ENCODE data around the gene PDZRN4.
"Not testable (repeated sequence)": the region's sequence is repeated elsewhere in the genome, so short reads cannot be mapped to it uniquely, and the experiment has no call there.

PDZRN4 gene

DNA sequence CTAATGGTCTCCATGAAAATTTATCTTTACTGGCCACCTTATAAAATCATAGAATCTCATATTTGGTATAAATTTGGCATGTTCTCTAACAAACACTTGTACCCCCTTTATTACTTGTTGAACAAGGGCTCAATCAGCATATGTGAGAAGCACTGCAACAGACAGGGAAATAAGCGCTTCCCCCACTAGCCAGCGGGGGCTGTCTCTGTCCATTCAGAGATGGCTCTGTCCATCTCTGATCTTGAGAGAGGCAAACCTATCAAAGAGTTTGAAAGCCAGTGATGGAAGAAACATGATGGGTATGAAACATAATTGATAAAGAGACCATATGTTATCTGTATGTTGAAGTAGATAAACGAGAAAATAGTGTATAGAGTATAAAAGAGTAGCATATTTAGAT, 326.8 kb downstream of the PDZRN4 start:
- DNase-seq: no peak

GRCh38 chr12:41515953-41516352, 327.8 kb downstream of the PDZRN4 start:
- no peak for DNase-seq

- DNase-seq: no peak
Observed at GRCh38 chr12:41520869-41521268, 332.7 kb downstream of the PDZRN4 start.

GRCh38 chr12:41521872-41522379, 333.8 kb downstream of the PDZRN4 start:
- DNase-seq: no peak

DNA sequence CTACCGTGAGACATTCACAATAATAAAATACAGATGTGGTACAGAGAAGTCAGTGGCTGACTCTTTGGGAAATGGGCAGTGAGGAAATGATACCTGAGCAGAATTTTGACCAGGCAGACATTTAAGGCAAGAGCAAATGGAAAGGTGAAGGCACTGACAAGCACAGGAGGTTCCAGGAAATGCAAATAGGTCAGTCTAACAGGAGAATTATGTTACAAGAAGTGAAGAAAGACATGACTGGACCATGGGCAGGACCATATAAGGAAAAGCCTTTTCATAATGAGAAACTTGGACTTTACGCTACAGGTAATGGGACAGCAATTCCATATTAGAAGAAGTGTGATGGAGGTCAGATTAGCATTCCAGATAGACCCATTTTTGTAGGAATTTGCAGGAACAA, 338.9 kb downstream of the PDZRN4 start:
- DNase-seq: no peak

GRCh38 chr12:41527534-41528116, 339.5 kb downstream of the PDZRN4 start:
- DNase-seq: no peak

GRCh38 chr12:41528874-41529273, 340.8 kb downstream of the PDZRN4 start:
- DNase-seq: no peak

GRCh38 chr12:41530441-41530840, 342.3 kb downstream of the PDZRN4 start:
- no peak for DNase-seq

GRCh38 chr12:41531147-41531829, 343.2 kb downstream of the PDZRN4 start:
- no peak for DNase-seq

- no peak for DNase-seq
Observed at GRCh38 chr12:41532072-41532471, 344.0 kb downstream of the PDZRN4 start.

DNA sequence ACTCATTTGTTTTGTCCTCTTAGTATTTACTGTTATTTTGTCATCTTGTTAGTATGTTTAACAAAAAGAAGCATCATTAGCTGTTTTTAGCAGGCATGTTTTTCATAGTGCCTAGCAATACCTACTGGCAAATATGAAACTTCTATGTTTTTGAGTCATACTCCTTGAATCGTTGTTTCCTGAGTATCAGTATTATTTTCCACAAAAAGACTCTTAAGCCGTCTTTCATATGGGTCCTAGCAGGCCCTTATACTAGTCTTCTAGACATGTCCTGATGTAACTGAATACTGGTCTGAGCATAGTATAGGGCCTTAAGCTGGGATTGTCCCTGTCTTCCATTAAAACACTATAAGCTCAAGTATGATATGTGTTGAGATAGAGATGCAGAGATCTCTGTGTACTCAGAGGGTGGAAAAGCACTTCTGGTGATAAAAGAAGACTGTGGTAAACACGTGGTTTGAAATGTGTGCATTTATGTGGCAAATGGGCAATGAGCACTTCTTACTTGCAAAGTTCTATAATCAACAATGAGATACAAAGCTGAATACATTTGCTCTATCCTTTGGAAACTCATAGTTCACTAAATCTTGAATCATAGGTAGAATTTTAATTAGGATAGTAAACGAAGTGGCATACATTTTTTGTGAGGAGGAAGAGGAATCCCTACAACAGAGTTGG, 348.8 kb downstream of the PDZRN4 start:
- no peak for DNase-seq

DNA sequence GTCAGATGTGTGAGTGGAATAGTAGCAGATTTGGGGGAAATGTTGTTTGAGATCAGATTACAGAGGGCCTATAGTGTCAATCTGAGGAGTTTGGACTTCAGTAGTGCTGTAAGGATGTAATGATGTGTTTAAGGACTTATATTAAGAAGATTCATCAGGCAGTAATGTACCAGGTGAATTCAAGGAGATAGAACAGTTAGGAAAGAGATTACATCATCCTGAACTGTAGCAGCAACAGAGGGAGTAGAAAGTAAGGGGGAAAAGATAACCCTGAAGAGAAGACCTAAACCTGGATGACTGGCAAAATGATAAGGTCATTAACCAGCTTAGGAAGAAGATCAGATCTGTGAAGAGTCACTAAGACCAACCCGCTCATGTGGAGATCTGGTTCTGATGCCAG, 349.4 kb downstream of the PDZRN4 start:
- DNase-seq: no peak

- no peak for DNase-seq
Observed at GRCh38 chr12:41545761-41546160, 357.6 kb downstream of the PDZRN4 start.

DNA sequence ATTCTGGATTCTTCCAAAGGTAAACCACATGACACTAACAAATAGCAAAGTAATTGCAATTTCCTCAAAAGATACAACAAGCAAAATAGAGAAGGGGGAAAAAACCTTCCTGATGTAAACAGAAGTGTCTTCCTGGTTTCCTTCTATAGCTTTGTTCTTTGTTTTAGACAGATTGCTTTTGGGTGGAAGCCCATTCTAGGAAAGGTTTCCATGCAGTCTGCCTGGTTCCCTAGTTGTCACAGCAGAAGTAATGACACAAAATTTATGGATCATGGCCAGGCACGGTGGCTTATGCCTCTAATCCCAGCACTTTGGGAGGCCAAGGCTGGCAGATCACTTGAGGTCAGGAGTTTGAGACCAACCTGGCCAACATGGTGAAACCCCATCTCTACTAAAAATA, 359.0 kb downstream of the PDZRN4 start:
- DNase-seq: not testable (repeated sequence)

DNA sequence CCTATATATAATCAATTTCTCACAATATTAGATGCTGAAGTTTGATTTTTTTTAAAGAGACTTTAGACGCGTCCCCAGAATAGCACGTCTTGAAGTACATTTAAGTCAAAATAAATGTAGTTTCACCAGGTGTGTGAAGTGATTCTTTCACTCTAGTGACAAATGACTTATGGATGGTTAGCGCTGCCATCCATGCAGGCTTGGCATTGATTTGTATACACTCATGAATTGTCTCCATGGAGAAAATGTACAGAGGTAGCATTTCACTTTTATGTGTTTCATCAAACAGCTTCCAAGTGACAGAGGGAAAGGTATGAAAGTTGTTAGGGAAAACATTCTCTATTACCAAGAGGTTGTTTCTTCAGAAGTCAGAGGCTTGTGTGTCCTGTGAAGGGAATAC, 360.8 kb downstream of the PDZRN4 start:
- no peak for DNase-seq

- no peak for DNase-seq
Observed at GRCh38 chr12:41552588-41552987, 364.5 kb downstream of the PDZRN4 start.

DNA sequence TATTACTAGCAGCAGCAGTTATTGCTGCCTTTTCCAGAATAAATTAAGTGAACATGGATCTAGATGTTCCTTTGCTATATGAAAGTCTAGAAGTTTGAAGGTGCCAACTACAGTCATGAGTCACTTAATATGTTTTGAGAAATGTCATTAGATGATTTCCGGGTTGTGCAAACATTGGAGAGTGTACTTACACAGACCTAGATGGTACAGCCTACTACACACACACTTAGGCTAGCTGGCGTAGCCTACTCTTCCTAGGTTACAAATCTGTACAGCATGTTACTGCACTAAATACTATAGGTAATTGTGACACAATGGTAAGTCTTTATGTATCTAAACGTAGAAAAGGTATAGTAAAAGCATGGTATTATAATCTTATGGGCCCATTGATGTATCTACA, 368.1 kb downstream of the PDZRN4 start:
- no peak for DNase-seq

DNA sequence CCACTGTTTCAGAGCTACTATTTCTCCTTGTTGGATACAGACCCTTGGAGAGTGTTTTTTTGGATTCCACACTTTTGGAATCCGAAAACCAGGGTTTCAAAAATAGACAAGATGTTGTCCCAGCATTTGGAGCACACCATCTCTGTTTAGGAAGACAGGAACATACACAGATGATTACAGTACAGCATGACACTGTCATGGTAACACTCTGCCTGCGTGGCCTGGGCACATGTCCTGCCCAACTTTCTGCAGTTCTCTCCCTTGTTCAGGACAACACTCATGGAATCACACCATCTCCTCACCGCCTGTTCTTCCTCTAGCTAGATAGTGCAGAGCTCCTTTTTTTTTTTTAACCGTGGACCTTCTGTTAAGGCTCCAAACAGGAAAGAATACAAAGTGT, 369.2 kb downstream of the PDZRN4 start:
- DNase-seq: no peak

DNA sequence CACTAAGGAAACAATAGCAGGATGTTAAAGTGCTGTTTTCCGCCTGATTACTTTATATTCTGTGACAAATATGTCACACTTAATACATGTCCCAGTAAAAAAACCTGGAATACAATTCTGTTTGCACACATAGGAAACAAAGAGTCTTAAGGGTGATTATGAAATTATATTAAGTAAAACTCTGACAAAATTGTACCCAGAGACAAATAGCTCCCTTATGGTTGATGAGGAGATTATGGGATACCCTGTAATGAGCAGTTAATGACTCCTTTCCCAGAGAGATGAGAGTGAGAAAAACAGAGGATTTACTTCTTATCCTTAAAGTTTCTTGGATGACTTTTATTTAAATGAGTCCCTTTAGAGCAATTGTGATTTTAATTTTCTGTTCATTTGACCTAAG, 370.6 kb downstream of the PDZRN4 start:
- DNase-seq: no peak

- no peak for DNase-seq
Observed at GRCh38 chr12:41563051-41563450, 374.9 kb downstream of the PDZRN4 start.

DNA sequence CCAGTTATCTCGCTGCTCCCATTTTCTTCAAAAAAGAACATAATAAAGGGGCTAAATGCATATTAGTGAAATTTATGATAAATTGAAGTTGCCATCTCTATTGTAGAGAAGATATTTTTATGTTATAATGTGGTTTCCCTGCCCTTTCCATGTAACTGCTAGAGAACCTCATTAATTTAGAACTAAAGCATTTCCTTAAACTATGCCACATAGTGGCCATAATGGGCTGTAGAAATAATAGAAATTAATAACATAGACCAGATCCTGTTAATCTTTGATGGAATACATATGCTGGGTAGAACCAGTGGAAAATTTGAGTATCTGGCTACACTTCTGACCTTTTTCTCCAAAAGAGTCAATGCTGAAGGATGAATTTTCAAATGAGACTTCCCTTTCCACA, 376.7 kb downstream of the PDZRN4 start:
- DNase-seq: no peak

- DNase-seq: no peak
Observed at GRCh38 chr12:41566703-41567102, 378.6 kb downstream of the PDZRN4 start.

GRCh38 chr12:41573445-41573844, 385.3 kb downstream of the PDZRN4 start:
- no peak for DNase-seq

- no peak for DNase-seq
Observed at GRCh38 chr12:41576925-41577324, 388.8 kb downstream of the PDZRN4 start.
